ENCODE data around the gene EFR3B.
"Not testable (repeated sequence)": the region's sequence is repeated elsewhere in the genome, so short reads cannot be mapped to it uniquely, and the experiment has no call there.

EFR3B gene

DNA sequence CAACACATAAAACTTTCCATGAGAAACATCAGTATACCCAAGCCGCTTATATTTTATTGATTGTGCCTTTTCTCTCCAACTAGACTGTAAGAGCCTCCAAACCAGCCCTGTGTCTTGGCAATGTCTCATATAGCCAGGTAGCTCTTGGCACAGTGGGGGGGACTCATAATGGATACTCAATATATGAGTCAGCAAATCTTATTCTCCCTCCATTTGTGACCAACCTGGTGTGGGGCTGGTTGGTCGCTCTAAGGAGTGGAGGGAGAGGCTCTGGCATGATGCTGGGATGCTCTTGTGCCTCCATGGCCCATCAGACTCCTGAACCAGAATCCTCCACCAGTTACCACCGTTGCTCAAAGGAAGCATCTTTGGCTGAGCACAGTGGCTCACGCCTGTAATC lies 32.0 kb downstream of the EFR3B start:
- no peak for DNase-seq

DNA sequence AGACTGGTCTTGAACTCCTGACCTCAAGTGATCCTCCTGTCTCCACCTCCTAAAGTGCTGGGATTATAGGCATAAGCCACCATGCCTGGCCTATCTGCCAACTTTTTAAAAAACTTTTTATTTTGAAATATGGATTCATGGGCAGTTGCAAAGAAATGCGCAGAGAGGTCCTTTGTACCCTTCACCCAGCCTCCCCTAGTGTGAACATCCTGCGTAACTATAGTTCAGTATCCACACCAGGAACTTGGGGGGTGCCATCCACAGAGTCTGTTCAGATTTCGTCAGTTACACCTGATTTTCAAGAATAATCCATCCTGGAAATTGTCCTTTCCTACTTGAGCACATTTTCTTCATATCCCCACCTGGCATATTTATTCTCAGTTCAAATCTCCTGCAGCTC lies 33.0 kb downstream of the EFR3B start:
- DNase-seq = no peak

DNA sequence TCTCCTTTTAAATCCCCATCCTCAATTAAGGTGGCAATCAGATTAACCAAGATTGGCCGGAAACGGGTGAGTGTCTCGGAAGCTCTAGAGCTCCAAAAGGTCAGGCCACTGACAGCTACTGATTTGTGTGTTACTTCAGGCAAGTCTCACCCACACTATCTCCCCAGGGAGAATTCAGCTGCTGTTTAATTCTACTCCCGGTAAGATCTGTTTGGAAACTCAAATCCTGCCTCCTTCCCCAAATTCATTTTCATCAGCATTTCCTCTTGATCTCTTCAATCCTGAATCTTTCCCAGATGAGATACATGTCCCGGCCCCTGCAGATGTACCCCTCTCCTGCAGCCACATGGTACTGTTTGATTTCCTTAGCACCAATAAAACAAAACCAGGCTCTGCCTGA lies 34.9 kb downstream of the EFR3B start:
- no peak for DNase-seq

DNA sequence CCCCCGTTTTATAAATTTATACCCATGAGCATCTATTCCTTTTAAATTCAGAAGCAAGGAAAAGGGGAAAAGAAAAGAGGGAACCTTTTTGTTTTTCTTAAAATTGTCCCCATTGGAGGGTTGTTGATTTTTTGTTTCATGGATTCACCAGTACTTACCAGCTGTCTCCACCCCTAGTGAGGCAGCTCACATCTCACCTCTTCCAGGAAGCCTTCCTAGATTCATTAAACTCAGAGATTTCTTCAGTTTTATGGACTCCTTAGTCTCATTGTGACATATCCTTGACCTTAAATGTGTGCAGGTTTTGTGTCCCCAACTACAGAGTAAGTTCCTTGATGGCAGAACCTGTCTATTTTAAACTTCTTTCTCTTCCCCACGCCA lies 35.9 kb downstream of the EFR3B start:
- DNase-seq = no peak

DNA sequence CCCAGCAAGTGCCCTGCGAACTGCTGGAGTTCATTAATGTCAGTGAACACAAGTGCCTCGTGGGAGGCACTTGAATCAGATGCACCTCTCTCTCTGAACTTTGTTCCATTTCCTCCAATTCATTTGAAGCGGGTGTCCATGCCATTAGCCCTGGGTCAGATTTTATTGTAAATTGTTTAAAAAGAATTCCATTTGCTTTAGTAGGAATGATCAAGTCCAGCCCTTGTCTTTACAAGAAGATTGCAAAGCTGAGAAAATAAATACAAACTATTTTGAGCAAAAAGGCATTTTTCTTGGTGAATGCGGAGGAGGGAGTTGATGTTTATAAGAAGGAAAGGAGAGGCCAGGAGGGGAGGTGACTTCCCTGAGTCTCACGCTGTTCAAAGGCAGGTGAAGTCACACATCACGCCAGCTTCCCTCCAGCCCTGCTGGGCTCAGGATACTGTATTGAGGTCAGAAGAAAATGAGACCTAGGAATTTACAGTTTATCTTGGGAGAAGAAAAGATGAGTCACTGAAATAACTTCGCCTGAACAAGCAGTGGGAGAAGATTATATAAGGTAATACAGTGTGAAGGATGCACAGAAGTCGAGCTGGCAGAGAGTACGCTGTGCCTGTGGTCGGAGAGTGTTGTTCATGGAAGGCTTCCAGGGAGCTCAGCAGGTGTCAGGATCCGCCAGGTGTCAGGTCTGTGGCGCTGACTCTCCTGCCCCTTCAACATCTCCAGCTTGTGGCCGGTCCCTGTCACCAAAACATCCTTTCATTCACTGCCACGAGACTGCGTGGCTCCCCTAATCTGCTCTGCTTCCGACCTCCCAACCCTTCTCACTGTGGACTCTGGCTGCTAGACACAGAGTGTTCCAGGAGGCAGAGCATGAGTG lies 36.5 kb downstream of the EFR3B start:
- peak; percentile 92 for DNase-seq

DNA sequence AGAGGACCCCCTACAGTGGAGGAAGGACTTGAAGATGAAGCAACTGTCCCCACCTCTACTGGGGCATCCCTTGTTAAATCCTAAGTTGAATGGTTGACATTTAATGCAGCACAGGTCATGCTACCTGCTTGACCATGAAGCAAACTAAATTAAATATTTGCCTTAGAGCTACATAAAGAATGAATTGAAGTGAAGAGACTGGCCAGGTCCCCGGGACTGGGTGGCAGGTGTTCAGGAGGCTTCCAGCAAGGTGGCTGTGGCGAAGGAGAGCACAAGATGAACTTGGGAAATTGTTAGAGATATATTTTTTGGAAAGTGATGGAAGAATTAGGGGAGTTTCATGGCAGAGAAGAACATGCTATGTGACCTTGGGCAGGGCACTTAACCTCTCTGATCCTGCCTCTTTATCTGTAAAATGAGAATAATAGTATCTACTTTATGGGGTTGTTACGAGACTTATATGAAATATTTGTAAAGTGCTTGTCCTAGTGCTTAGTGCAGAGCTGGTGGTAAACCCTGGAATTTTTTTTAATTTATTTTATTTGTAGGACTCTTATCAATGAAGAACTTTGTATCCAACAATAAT lies 37.3 kb downstream of the EFR3B start:
- peak; percentile 80 for DNase-seq

DNA sequence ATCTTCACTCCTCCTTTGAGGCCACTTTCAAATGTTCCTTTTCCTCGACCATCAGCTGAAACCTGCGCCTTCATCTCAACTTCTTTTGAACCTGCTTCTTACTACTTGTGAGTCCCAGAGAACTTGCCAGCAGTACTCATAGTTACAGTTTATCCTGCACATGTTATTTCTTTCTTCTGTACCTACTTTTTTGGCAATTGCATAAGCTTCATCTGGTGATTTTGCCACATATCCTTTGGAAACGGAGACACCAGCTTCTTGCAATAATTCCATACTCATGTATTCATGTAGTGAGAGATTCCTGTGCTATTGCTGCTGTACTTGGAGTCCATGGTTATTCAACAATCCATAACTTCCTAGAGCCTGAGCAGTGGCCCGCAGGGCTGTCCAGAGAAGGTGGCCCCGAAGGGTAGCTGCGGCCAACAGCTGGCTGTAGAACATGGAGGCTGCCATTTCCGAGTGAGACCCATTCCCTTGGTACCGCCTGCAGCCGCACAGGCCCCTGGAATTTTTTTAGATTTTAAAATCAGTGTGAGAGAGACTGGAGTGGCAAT lies 39.4 kb downstream of the EFR3B start:
- no peak for DNase-seq

DNA sequence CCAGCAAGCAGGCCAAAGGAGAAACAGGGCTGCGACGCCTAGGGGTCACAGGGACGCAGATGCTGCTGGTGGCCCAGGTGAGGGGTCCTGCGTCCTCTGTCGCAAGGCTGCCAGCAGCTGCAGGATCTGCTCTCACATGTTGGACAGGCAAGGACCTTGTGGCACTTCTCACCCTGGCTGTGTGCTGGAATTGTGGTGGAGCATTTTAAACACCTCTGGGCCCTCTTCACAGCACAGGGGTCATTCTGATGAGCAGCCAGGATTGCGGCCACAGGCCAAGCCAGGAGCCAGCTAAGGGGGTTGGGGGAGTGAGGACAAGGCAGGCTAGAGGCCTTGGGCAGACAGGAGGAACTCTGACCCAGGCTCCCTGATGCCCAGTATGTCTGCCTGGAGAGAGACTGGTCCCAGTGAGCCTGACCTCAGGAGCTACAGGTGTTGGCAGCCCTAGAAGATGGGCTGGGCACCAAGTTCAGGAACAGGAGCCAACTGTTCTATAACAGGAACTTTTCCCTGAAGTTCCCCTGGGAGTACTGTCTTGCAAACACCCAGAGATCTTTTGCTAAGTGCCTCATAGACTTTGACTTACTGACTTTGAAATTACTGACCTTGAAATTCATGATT lies 40.2 kb downstream of the EFR3B start:
- no peak for DNase-seq

DNA sequence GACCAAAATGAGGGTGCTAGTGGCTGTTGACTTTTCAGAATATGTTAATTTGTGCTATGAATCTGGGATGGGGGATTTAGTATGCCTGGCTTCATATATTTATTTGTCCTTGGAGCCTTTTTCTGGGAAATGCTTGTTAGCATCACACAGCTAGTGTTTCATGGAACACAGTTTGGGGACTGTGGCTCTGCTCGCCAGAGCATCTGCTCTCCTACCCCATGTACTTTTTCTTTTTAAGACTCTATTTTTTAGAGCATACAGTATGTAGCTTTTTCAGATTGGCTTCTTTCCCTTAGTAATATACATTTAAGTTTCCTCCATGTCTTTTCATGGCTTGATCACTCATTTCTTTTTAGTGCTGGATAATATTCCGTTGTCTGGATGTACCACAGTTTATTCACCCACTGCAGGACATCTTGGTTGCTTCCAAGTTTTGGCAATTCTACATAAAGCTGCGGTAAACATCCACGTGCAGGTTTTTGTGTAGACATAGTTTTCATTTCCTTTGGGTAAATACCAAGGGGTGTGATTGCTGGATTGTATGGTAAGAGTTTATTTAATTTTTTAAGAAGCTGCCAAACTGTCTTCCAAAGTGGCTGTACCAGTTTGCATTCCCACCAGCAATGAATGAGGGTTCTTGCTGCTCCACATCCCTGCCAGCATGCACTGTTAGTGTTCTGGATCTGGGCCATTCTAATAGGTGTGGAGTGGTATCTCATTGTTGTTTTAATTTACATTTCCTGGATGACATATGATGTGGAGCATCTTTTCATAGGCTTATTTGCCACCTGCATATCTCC lies 44.1 kb downstream of the EFR3B start:
- DNase-seq = peak; percentile 43

DNA sequence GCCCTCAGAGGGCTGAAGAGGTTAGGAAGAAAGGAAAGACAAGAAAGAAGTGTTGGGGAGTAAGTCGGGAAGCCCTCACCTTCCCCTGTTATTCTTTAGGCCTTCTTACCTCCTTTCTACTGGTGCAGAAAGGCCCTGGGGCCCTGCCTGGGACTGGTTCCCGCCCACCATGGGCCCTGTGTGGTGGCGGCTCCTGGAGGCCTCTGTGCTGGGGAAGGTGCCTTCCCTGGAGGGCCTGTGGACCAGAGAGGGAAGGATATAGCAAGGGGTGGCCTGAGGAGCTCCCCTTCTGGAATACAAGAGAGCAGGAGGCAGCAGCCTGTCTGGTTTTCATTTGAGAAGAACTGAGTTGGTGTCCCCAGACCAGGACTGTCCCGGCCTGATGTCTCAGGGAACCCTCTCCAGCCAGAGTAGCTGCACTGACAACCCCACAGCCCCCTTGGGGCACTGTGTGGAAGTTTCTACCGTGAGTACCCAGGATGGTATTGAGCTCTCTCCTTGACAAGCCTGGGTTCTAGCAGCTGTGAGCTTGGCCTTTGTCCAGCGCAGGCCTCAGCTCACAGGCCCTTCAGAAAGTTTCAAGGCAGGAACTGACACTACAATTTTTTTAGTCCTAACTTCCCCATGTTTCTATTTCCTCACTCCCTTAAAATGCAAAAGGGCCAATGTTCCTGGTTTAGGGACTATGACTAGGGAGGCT lies 47.1 kb downstream of the EFR3B start:
- DNase-seq = no peak

DNA sequence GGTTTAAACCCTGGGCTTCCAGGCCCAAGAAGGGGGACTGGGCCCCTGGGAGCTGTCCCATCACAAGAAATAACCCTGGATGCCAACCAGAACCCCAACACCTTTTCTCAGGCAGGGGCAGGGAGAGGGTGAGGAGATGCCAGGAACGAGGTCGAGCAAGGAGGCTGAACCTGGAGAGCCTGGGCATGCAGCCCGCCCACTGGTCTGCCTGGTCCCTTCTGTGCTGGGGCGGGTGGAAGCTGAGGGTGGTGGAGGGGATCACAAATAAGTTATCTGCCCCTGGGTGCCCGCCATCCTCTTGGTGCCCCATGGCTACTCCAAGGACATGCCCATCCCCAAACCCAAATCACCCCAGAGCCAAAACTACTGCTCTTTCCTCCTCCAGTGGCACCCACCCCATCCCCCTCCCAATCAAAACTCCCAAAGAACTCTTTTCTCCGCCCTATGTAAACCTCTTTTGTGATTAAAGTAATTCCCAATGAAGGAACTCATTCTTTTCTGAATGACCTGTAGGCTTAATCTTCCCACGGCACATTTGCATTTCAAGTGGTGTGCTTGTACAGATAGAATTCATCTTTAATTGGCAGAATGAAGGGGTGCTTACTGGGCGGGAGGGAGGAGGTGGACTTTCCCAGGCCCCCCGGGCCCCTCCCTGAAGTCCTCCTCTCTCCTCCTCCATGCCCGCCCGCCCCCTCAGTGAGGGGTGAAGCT lies 47.9 kb downstream of the EFR3B start:
- DNase-seq = peak; percentile 14

DNA sequence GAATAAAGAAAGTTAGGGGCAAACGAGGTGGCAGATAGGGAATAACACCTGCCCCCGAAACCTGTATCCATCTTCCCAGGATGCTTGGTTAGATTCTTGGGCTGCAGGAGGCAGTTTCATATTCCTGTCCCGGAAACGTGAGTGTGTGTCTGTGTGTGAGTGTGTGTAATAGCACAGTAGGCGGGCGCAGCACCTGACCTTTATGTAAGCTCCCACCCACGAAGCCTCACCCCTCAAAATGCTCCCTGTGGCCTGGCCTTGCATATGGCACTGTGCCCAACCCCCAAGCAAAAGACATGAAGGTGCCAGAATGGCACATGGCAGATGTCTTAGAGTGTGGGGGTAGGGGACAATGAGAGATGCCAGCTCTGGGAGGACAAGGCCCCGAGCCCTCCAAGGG lies 48.9 kb downstream of the EFR3B start:
- no peak for DNase-seq

DNA sequence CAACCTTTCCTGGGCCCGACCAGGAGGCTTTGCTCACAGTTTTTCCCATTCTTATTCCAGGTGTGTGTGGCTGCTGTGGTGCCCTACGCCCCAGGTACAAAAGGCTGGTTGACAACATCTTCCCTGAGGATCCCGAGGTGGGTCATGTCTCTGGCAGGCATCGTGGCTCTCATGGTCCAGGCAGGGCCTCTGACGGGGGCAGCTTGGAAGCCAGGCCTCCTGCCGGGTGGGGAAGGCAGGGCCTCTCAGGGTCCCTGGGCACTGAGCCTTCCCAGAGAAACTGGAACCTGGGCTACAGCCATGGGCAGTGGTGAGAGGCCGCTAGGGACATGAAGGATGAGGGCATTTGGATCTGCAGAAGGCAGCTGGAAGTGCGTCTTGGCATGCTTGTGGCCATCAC lies 49.4 kb downstream of the EFR3B start:
- DNase-seq = no peak

DNA sequence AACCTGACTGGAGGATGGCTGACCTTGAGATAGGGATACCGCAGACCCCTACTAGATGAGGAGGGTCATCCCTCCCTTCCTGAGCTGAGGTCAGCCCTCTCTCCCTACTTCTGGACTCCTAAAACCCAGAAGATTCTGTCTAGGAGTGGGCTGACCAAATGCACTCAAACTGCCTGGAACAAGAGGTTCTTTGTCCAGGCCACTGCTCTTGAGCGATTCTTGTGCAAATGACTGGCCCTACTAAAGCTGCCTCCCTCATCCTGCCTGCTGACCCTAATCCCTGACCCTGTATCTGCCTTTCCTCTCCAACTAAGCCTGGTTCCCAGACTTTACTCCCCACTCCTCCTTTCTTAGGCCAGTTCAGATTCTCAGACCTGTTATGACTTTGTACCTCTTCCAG lies 56.2 kb downstream of the EFR3B start:
- no peak for DNase-seq

DNA sequence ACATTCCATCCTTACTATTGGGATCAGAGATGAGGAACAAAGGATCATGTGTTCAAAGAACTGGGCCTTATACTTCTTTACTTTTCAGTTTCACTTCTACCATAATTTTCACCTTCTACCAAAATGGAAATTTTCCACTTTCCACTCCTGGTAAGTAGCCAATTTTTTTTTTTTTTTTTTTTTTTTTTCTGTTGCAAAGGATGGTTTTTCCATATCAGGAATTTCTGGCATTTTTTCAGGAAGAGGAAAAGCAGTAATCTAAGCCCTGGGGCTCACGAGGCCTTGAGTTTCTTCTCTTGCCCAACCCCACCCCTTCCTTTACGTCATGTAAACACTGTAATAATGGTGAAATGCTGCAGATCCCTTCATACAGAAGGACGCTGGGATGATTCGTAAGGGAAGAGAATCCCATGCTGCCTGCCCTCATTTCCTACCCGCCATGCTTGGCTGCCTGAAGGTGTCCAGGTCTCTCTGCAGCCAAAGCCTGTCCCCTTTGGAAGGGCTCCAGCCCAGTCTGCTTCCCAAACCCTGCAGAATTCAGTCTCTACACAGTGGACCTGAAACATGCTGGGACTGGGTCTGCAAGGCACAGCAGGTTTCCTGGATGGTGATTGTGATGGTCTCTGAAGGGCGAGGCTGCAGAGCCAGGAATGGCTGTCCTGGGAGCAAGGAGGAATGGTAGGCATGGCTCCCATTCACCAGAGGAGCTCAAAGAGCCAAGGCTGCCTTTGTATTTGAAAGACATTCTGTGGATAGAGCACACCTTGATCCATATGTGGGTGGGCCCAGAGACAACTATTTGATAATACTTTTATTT lies 57.0 kb downstream of the EFR3B start:
- DNase-seq = no peak

DNA sequence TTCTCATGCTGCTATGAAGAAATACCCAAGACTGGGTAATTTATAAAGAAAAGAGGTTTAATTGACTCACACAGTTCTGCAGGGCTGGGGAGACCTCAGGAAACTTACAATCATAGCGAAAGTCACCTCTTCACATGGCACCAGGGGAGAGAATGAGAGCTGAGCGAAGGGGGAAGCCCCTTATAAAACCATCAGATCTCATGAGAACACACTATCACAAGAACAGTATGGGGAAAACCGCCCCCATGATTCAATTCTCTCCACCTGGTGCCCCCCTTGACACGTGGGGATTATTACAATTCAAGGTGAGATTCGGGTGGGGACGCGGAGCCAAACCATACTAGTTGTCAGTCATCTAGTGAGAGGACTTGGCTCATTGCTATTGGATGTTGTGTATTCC lies 60.5 kb downstream of the EFR3B start:
- DNase-seq = not testable (repeated sequence)

DNA sequence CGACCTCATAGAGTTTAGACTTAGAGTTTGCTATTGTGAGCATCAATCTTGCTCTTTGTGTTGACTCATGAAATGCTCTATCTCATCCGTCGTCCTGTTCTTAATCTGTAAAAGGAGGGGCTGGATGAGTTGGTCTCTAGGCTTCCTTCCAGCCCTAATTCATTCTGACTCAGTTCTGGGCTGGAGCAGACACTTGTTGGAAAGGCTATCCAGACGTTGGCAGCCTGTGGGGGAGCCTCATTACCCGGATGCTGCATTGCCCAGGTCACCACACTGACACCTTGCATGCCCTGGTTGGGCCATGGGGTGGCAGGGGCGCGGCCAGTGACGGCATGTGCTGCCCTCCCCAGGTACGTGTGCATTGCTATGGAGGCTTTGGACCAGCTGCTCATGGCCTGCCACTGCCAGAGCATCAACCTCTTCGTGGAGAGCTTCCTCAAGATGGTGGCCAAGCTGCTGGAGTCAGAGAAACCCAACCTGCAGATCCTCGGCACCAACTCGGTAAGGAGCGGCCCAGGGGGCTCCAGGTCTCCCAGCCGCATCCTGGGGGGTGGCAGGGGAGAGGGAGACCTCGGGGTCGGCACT lies 61.5 kb downstream of the EFR3B start:
- no peak for DNase-seq

DNA sequence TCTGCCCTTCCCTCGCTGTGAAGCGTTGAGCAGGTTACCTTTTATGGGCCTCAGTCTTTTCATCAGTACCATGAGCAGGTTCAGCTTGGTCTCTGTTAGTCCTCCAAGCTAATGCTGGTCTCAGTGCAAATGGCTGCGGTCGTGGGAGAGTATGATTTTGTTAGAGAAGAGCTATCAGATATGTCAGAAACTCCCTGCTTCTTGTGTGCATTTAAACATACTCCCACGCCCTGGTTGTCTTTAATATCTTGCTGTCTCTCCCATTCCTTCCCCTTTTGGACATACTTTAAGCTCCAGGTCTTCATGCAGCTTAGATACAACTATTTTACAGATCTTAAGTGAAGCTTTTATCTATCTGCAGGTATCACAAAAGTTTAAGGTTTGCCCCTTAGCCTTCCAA lies 62.9 kb downstream of the EFR3B start:
- no peak for DNase-seq

DNA sequence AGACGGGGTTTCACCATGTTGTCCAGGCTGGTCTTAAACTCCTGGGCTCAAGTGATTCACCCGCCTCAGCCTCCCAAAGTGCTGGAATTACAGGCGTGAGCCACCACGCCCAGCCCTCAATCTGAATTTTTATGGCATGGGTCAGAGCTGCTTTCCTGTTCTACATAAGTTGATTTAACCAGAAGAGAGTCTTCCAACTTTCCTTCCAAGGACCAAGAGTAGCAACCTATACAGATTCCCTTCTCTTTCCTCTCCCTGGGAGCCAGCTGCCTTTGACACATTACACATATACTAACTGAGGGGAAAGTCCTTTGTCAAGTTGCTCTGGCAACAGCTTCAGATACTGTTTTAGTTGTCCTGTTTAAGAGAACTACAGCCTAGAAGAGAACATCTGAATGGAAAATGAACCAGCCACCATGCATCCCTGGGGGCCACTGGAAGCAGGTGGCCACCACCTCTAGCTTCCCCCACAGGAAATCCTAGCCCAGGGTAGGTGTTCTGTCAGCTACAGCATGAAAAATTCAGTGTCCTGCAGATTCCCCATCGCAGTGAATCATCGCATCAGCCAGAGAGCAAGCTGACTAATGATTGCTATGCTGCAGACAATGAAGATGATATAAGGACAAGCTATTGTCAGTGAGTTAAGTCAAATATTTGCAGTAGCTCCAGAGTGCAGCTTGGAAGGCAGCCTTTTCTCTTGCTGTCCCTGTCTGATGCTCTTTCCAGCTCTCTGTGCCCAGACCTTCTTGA lies 63.6 kb downstream of the EFR3B start:
- DNase-seq = peak; percentile 67

DNA sequence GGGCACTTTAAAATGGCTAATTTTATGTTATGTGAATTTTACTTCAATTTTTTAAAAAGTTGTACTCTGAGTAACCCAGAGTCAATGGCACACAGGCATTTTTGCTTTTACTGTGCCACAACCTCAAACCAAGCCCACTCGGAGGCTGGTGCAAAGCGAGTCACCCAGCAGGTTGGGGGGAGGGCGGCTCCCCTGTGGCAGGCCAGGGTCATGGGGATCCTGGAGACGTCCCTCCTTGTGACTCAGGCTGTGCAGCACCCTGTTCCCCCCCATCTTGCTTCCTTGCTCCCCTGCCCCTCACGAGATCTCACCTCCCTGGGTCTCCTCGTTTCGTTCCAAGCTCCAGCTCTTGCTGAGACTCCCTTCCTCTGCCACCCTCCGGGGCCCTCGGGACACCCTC lies 67.9 kb downstream of the EFR3B start:
- no peak for DNase-seq
